HUES6 (cell line): Measurements from ENCODE around the gene CYB5R3.

Source experiments
- H3K27ac ChIP-seq: 2 replicates; pipeline ENCODE4 v1.7.0; 2013; ENCODE audit warnings: low read depth, mild to moderate bottlenecking, low read length, inconsistent platforms
- H3K27me3 ChIP-seq: 2 replicates; pipeline ENCODE4 v1.6.1; 2013; ENCODE audit warnings: low read length; ENCODE audit not compliant: control insufficient read depth, insufficient read depth
- H3K36me3 ChIP-seq: 2 replicates; pipeline ENCODE4 v1.6.1; 2013; ENCODE audit warnings: low read length; ENCODE audit not compliant: control insufficient read depth, insufficient read depth
- H3K4me1 ChIP-seq: 2 replicates; pipeline ENCODE4 v1.6.1; 2013; ENCODE audit warnings: low read length; ENCODE audit not compliant: control insufficient read depth, insufficient read depth
- H3K4me3 ChIP-seq: 2 replicates; pipeline ENCODE4 v1.5.1; 2013; ENCODE audit warnings: low read depth, low read length
- H3K9ac ChIP-seq: one replicate; pipeline ENCODE4 v1.6.1; 2013; ENCODE audit warnings: mild to moderate bottlenecking, low read length
- H3K9me3 ChIP-seq: 2 replicates; pipeline ENCODE4 v1.6.1; 2013; ENCODE audit warnings: low read depth, low read length; ENCODE audit not compliant: control insufficient read depth, insufficient read depth

CYB5R3 gene

DNA sequence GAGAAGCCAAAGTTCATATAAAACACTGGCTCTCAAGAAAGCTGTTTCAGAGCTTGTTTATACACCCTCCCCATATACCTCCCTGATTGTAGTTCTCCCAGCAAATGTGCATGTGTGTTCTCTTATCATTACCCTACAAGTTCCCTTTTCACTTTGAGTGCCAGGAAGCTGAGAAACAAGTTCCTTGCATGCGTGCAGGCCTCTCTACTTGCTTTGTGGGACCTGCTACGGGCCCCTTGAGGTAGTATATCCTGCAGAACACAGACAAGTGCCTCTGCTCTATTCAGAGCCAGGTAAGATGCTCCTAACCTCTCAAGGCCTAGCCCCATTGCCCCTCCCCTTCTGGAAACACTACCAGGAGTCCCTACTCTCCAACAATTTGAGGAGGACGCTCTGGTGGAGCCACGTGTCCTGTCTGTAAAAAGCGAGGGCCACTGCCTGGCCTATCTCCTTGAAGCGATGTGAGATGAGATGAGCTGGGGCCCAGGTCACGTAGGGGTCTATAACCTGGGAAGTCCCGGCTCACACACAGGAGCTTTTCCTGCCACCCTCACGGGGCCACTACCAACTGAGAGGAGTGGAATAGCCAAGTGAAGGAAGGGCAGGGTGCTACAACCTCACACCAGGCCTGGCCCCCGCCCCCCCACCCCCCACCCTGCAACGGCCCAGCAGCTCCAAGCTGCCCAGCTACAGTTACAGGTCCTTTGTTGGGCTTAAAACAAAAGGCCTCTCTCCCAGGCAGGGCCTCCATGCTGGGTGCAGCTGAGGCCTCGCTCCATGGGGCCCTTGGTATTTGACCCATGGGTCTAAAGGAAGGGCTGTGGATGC lies 6.2 kb downstream of the CYB5R3 start:
- H3K4me3 ChIP-seq = no peak overlapping the region
- H3K9ac ChIP-seq = no peak overlapping the region
- H3K4me1 ChIP-seq = peaks cover 21% of the 10 kb centered on the region
- H3K27ac ChIP-seq = no peak overlapping the region
- no peaks in the 10 kb centered on the region for H3K9me3 ChIP-seq
- H3K36me3 ChIP-seq = no peaks in the 10 kb centered on the region
- no peaks in the 10 kb centered on the region for H3K27me3 ChIP-seq

GRCh38 chr22:42641801-42642413 lies 7.3 kb downstream of the CYB5R3 start:
- no peak overlapping the region for H3K9ac ChIP-seq
- H3K27me3 ChIP-seq = no peaks in the 10 kb centered on the region
- peaks cover 21% of the 10 kb centered on the region for H3K4me1 ChIP-seq
- no peak overlapping the region for H3K27ac ChIP-seq
- peaks cover under 1% of the 10 kb centered on the region; the same call in 1 of the 2 replicates for H3K36me3 ChIP-seq
- no peaks in the 10 kb centered on the region for H3K9me3 ChIP-seq
- H3K4me3 ChIP-seq = no peak overlapping the region

DNA sequence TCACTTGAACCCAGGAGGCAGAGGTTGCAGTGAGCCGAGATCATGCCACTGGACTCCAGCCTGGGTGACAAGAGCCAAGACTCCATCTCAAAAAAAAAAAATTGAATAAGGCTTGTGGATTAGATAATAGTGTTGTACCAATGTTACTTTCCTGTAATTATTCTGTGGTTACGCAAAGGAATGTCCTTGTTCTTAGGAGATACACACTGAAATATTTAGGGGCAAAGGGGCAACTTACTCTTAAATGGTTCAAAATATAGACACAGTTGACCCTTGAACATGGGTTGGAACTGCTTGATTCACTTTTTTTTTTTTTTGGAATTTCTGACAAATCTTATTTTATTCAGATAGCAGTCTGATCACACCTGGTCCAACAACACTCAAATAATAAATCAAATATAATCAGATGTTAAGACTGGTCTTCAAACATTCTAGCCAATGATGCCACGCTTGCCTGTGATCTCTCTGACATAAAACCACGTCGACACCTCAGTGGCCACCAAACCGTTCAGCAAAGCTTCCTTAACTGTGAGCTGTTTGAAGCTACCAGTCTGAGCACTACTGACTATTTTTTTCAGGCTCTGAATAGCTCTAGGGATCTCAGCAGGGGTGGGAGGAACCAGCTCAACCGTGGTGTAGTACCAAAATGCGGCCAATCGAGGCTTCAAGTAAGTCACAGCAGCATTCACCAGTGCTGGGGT lies 9.5 kb downstream of the CYB5R3 start:
- no peaks in the 10 kb centered on the region for H3K9me3 ChIP-seq
- no peak overlapping the region for H3K9ac ChIP-seq
- peaks cover 17% of the 10 kb centered on the region for H3K36me3 ChIP-seq
- no peak overlapping the region for H3K4me3 ChIP-seq
- no peak overlapping the region for H3K27ac ChIP-seq
- no peaks in the 10 kb centered on the region for H3K27me3 ChIP-seq
- peaks cover 8% of the 10 kb centered on the region for H3K4me1 ChIP-seq

GRCh38 chr22:42637555-42637954 lies 11.6 kb downstream of the CYB5R3 start:
- Histone ChIP-seq H3K4me1 (no peaks in the 10 kb centered on the region), H3K36me3 (peaks cover 30% of the 10 kb centered on the region), H3K4me3 (no peak overlapping the region), H3K9ac (no peak overlapping the region), H3K27me3 (no peaks in the 10 kb centered on the region), H3K27ac (no peak overlapping the region), H3K9me3 (no peaks in the 10 kb centered on the region)

GRCh38 chr22:42636506-42636905 lies 12.7 kb downstream of the CYB5R3 start:
- no peak overlapping the region for H3K9ac ChIP-seq
- H3K4me1 ChIP-seq = no peaks in the 10 kb centered on the region
- H3K4me3 ChIP-seq = no peak overlapping the region
- H3K27ac ChIP-seq = no peak overlapping the region
- H3K36me3 ChIP-seq = peaks cover 40% of the 10 kb centered on the region
- no peaks in the 10 kb centered on the region for H3K9me3 ChIP-seq
- no peaks in the 10 kb centered on the region for H3K27me3 ChIP-seq

GRCh38 chr22:42635531-42635930 lies 13.7 kb downstream of the CYB5R3 start:
- Histone ChIP-seq H3K9me3 (no peaks in the 10 kb centered on the region), H3K36me3 (peaks cover 49% of the 10 kb centered on the region), H3K9ac (no peak overlapping the region), H3K4me3 (no peak overlapping the region), H3K4me1 (no peaks in the 10 kb centered on the region), H3K27ac (no peak overlapping the region), H3K27me3 (no peaks in the 10 kb centered on the region)

DNA sequence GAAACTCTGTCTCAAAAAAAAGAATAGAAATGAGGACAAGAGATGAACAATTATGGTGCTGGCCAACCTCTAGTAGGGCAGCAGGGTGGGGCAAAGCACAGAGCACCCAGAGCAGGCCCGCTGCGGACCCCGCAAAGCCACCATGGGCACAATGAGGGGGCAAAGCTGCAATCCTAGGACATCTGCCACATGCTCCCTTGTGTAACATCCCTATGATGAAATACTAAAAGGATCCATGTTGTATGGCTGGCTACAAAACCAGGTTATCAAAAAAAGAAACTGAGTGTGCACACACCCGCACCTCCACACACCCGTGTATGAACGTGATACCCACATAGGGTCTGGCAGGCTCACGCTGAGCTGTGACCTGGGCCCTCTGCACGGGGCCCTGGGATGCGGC lies 16.2 kb downstream of the CYB5R3 start:
- Histone ChIP-seq H3K4me3 (no peak overlapping the region), H3K27ac (no peak overlapping the region), H3K9me3 (no peaks in the 10 kb centered on the region), H3K27me3 (no peaks in the 10 kb centered on the region), H3K9ac (no peak overlapping the region), H3K36me3 (peaks cover 72% of the 10 kb centered on the region), H3K4me1 (no peaks in the 10 kb centered on the region)

- Histone ChIP-seq H3K9me3 (no peaks in the 10 kb centered on the region), H3K36me3 (peaks cover 80% of the 10 kb centered on the region), H3K4me1 (no peaks in the 10 kb centered on the region), H3K9ac (no peak overlapping the region), H3K27ac (0 out of 2 replicates have a peak overlapping the region, but pooled peaks have one; percentile 45), H3K4me3 (no peak overlapping the region), H3K27me3 (no peaks in the 10 kb centered on the region)
Observed at GRCh38 chr22:42632096-42632495, 17.1 kb downstream of the CYB5R3 start.

DNA sequence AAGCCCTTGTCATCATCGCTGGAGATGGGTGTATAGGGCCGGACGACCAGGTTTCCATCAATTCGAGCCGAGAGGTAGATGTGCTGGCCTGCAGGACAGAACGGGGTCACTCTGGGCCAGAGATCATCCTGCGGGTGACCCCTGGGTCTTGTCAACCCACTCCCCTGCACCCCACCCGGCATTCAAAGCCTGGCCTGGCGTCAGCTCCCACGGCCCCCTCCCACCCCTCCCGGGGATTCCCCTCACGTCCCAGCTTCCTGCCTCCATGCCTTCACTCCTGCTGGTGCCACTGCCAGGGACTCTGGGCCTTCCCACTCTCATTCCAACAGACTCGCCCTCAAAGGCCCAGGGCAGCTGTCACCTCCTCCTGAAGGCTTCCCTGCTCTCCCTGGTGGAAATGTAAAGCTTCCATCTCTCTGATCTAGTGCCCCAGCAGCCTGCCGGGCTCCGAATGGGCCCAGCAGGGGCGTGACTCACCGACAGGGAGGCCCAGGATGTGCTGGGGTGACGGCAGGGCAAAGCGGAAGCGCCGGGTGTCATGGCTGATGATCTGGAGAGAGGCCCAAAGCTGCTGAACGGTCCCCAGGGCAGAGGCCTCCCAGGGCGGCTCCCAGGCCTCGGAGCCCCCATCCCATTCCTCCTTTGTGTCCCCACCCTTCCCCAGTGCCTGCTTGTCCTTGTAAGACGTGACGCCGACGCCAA lies 18.1 kb downstream of the CYB5R3 start:
- Histone ChIP-seq H3K27me3 (no peaks in the 10 kb centered on the region), H3K27ac (no peak overlapping the region), H3K36me3 (peaks cover 82% of the 10 kb centered on the region), H3K9me3 (no peaks in the 10 kb centered on the region), H3K4me1 (no peaks in the 10 kb centered on the region), H3K4me3 (no peak overlapping the region), H3K9ac (no peak overlapping the region)

- Histone ChIP-seq H3K9ac (no peak overlapping the region), H3K27ac (no peak overlapping the region), H3K4me1 (no peaks in the 10 kb centered on the region), H3K4me3 (no peak overlapping the region), H3K9me3 (no peaks in the 10 kb centered on the region), H3K36me3 (peaks cover 79% of the 10 kb centered on the region), H3K27me3 (no peaks in the 10 kb centered on the region)
Observed at GRCh38 chr22:42630211-42630610, 19.0 kb downstream of the CYB5R3 start.
